Activated CD8-positive, alpha-beta T cell treated with anti-CD3 and anti-CD28 coated beads for 36 hours (primary cell): ENCODE data around the gene RNLS. TPM values are rescaled to one million over a fixed set of nuclear protein-coding genes. Genes with fewer than 3 reads are reported as not detected.
"Not testable (repeated sequence)": the region's sequence is repeated elsewhere in the genome, so short reads cannot be mapped to it uniquely, and the experiment has no call there.

Source experiments
- ATAC-seq: fragments of 200-7000 bp; cut with Tn5 transposase; one replicate; pipeline ENCODE4 v1.10.0; 2021; ENCODE audit warnings: mild to moderate bottlenecking, moderate library complexity
- CTCF ChIA-PET: fragments of 350-600 bp; sonication (Branson Sonifier 250); formaldehyde crosslinking; loops from one replicate; lab custom pipeline; 2021; ENCODE audit warnings: antibody characterized with exemption; lab: Charles Lee
- POLR2A ChIA-PET: fragments of 350-600 bp; sonication (Branson Sonifier 250); formaldehyde crosslinking; loops from one replicate; lab custom pipeline; 2021; ENCODE audit warnings: antibody characterized with exemption; lab: Charles Lee
- DNase-seq: peaks from one replicate; pipeline ENCODE4 v3.0.0-alpha.2; 2020
- H3K27ac Mint-ChIP-seq: one replicate; pipeline ENCODE4 v1.8.0; 2021; ENCODE audit warnings: mild to moderate bottlenecking, mixed read lengths
- H3K27me3 Mint-ChIP-seq: one replicate; pipeline ENCODE4 v1.8.0; 2021; ENCODE audit warnings: mixed read lengths
- H3K36me3 Mint-ChIP-seq: one replicate; pipeline ENCODE4 v1.8.0; 2021; ENCODE audit warnings: low read depth, mixed read lengths
- H3K4me1 Mint-ChIP-seq: one replicate; pipeline ENCODE4 v1.8.0; 2021; ENCODE audit warnings: low read depth, mixed read lengths
- H3K4me3 Mint-ChIP-seq: one replicate; pipeline ENCODE4 v1.8.0; 2021; ENCODE audit warnings: mild to moderate bottlenecking, moderate library complexity, mixed read lengths
- H3K9me3 Mint-ChIP-seq: one replicate; pipeline ENCODE4 v1.8.0; 2021; ENCODE audit warnings: mixed read lengths
- intact Hi-C: fragments of 100-400 bp; cut with micrococcal nuclease; formaldehyde crosslinking; loops from one replicate; pipeline ENCODE4 v1.10.0; 2022
- total RNA-seq, 2 experiments: library from RNA; stranded (reverse); gene quantifications; one replicate each; pipeline ENCODE4 v1.2.3, GENCODE V29; 2021
- TF ChIP-seq, protein P1 (sequence below): fragments of 200-600 bp; IDR thresholded peaks from one replicate; pipeline ENCODE4 v1.8.0; 2022; ENCODE audit warnings: antibody characterized with exemption, mild to moderate bottlenecking

RNLS gene
- total RNA-seq, 2 experiments from 2014 or later = 4.5 TPM

DNA sequence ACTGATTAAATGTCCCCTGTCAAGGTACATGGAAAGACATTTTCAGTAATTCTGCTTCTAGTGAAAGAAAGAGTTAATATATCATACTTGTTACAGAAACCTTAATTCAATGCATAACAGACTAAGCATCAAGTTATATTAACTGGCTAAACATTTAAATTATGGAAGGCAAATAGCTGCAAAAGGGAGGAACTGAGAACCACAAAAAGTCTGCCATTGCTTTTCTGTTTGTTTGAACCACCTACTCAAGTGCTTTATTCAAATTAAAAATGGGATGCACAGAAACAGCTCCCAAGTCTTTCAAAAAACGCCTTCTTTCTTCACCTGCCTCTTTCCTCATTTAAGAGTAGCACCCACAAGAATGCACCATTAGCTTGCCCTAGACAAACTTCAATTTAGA is 271.9 kb downstream of the RNLS start:
- POLR2A ChIA-PET = no interaction called here
- ATAC-seq = no peak

DNA sequence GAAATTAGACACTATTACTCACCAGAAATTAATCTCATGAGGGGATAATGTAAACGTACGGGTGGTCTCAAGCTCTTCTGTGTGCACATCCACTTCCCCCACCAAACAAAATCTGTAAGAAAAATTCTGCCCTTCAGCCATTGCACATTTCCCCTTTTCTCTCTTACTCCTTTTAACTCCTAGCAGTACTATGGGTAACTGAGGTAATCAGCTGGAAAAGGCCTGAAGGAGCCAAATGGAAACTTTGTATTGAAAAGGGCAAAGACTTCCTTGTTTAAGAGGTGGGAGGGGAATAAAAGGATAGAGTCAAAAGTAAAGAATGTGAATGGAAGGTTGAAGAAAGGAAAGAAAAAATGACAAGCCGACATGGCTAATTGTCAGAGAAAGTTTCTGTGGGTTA is 273.8 kb downstream of the RNLS start:
- H3K9me3 Mint-ChIP-seq = no peaks in the 10 kb centered on the region
- no peaks in the 10 kb centered on the region for H3K36me3 Mint-ChIP-seq
- ATAC-seq (no peak), DNase-seq (no peak)
- no peaks in the 10 kb centered on the region for H3K4me1 Mint-ChIP-seq
- POLR2A ChIA-PET = interaction anchor here (0.6 kb wide), 1 partner anchor 292 kb away, joined by 3 read pairs; no protein-coding TSS in a partner anchor
- CTCF ChIA-PET = no interaction called here
- H3K4me3 Mint-ChIP-seq = no peak overlapping the region
- TF ChIP-seq, protein P1, sequence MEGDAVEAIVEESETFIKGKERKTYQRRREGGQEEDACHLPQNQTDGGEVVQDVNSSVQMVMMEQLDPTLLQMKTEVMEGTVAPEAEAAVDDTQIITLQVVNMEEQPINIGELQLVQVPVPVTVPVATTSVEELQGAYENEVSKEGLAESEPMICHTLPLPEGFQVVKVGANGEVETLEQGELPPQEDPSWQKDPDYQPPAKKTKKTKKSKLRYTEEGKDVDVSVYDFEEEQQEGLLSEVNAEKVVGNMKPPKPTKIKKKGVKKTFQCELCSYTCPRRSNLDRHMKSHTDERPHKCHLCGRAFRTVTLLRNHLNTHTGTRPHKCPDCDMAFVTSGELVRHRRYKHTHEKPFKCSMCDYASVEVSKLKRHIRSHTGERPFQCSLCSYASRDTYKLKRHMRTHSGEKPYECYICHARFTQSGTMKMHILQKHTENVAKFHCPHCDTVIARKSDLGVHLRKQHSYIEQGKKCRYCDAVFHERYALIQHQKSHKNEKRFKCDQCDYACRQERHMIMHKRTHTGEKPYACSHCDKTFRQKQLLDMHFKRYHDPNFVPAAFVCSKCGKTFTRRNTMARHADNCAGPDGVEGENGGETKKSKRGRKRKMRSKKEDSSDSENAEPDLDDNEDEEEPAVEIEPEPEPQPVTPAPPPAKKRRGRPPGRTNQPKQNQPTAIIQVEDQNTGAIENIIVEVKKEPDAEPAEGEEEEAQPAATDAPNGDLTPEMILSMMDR = no peak
- H3K27ac Mint-ChIP-seq = no peak overlapping the region
- intact Hi-C loops = no loop called here
- no peaks in the 10 kb centered on the region for H3K27me3 Mint-ChIP-seq

More for the DNA sequence above, 271.9 kb downstream of the RNLS start:
- CTCF ChIA-PET = interaction anchor here (1.0 kb wide), 1 partner anchor 77 kb away, joined by 3 read pairs; no protein-coding TSS in a partner anchor
- no peaks in the 10 kb centered on the region for H3K27me3 Mint-ChIP-seq
- no peaks in the 10 kb centered on the region for H3K9me3 Mint-ChIP-seq
- peaks cover 4% of the 10 kb centered on the region for H3K4me1 Mint-ChIP-seq
- intact Hi-C loops = no loop called here
- no peak overlapping the region for H3K4me3 Mint-ChIP-seq
- no peak overlapping the region for H3K27ac Mint-ChIP-seq
- no peak for DNase-seq
- TF ChIP-seq, protein P1 = no peak
- H3K36me3 Mint-ChIP-seq = no peaks in the 10 kb centered on the region

DNA sequence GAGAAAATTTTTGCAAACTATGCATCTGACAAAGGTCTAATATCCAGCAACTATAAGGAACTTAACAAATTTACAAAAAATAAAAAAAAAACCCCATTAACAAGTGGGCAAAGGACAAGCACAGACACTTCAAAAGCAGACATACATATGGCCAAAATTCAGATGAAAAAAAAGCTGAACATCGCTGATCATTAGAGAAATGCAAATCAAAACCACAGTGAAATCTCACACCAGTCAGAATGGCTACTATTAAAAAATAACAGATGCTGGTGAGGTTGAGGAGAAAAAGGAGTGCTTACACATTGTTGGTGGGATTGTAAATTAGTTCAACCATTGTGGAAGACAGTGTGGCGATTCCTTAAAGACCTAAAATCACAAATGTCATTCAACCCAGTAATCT is 274.8 kb downstream of the RNLS start:
- POLR2A ChIA-PET, H3K36me3 Mint-ChIP-seq: not testable (repeated sequence)
- CTCF ChIA-PET = interaction anchor here (1.3 kb wide), 1 partner anchor 8 kb away, joined by 3 read pairs; no protein-coding TSS in a partner anchor

GRCh38 chr10:88299787-88300186 is 283.3 kb downstream of the RNLS start:
- CTCF ChIA-PET = interaction anchor here (0.7 kb wide), 1 partner anchor 83 kb away, joined by 3 read pairs; no protein-coding TSS in a partner anchor

More for the DNA sequence above, 274.8 kb downstream of the RNLS start:
- H3K9me3 Mint-ChIP-seq, H3K4me1 Mint-ChIP-seq, ATAC-seq, H3K4me3 Mint-ChIP-seq, H3K27ac Mint-ChIP-seq, H3K27me3 Mint-ChIP-seq, DNase-seq, intact Hi-C loops: not testable (repeated sequence)

GRCh38 chr10:88297103-88297502 is 286.0 kb downstream of the RNLS start:
- intact Hi-C loops = no loop called here
- TF ChIP-seq, protein P1 = no peak
- peaks cover 18% of the 10 kb centered on the region for H3K4me1 Mint-ChIP-seq
- H3K27ac Mint-ChIP-seq = no peak overlapping the region
- ATAC-seq (no peak), DNase-seq (no peak)
- no peaks in the 10 kb centered on the region for H3K27me3 Mint-ChIP-seq
- no peaks in the 10 kb centered on the region for H3K9me3 Mint-ChIP-seq
- ChIA-PET POLR2A (no interaction called here), CTCF (no interaction called here)
- no peak overlapping the region for H3K4me3 Mint-ChIP-seq
- H3K36me3 Mint-ChIP-seq = no peaks in the 10 kb centered on the region

More at GRCh38 chr10:88299787-88300186, 283.3 kb downstream of the RNLS start:
- ATAC-seq = no peak
- Mint-ChIP-seq H3K4me1 (peaks cover 7% of the 10 kb centered on the region), H3K4me3 (no peak overlapping the region), H3K27me3 (no peaks in the 10 kb centered on the region), H3K36me3 (no peaks in the 10 kb centered on the region), H3K9me3 (no peaks in the 10 kb centered on the region), H3K27ac (no peak overlapping the region)
- POLR2A ChIA-PET = no interaction called here
- intact Hi-C loops = no loop called here
- DNase-seq = no peak
- TF ChIP-seq, protein P1 = no peak
